Esophagus muscularis mucosa (tissue), 4 donors: ENCODE measurements around the gene PRDM1.

Experiments used
- CTCF ChIP-seq, 3 experiments: fragments of 200-600 bp in 2 of 3; fragments of 450-650 bp in 1 of 3; sonication (generic) in 2 of 3; IDR thresholded peaks; one replicate each; pipeline ENCODE4 v1.5.1; 2017 to 2019; ENCODE audit warnings: antibody characterized with exemption in 3 of 3, mild to moderate bottlenecking in 2 of 3, moderate library complexity in 1 of 3
- EP300 ChIP-seq: sonication (generic); formaldehyde crosslinking; IDR thresholded peaks from one replicate; pipeline ENCODE4 v1.6.1; 2017; ENCODE audit warnings: antibody characterized with exemption
- POLR2A ChIP-seq: fragments of 450-650 bp; IDR thresholded peaks from one replicate; pipeline ENCODE4 v1.6.1; 2017; ENCODE audit warnings: antibody characterized with exemption, moderate library complexity, mild to moderate bottlenecking, low read depth
- POLR2AphosphoS5 ChIP-seq, 2 donors: sonication (generic); formaldehyde crosslinking; IDR thresholded peaks; one replicate each; pipeline ENCODE4 v1.6.1; 2017; ENCODE audit warnings: antibody characterized with exemption in 2 of 2

GRCh38 chr6:106120406-106120805 lies 34.3 kb downstream of the PRDM1 start:
- TF ChIP-seq CTCF (IDR thresholded peaks at IDR 0.05): no peak
- no peak for TF ChIP-seq POLR2AphosphoS5 (IDR thresholded peaks at IDR 0.05)
- TF ChIP-seq POLR2A: no peak
- no peak for TF ChIP-seq EP300
